NT2/D1 (cell line): ENCODE results near the gene FXYD3.

Experiments
- SUZ12 ChIP-seq: IDR thresholded peaks from 2 replicates; pipeline ENCODE4 v1.6.1; 2011; ENCODE audit not compliant: insufficient read length, insufficient read depth; ENCODE audit errors: extremely low read depth
- YY1 ChIP-seq: IDR thresholded peaks from 2 replicates; pipeline ENCODE4 v1.6.1; 2011; ENCODE audit not compliant: insufficient read length, insufficient read depth
- ZNF274 ChIP-seq: IDR thresholded peaks from 2 replicates; pipeline ENCODE4 v1.6.1; 2011; ENCODE audit warnings: mild to moderate bottlenecking, low read depth, low read length

- TF ChIP-seq ZNF274 (no peak), YY1 (no peak), SUZ12 (no peak)
These were observed 29.2 kb downstream of the FXYD3 start for GRCh38 chr19:35144600-35145436.
